ENCODE data around the gene C1GALT1.

GRCh38 chr7:7216279-7216678 is 33.9 kb downstream of the C1GALT1 start:
- no peak for TF ChIP-seq CTCF (IDR thresholded peaks at IDR 0.05)
- no peak for TF ChIP-seq POLR2A (IDR thresholded peaks at IDR 0.05)

Measured in adrenal gland (tissue), 5 donors.